Measurements from ENCODE around the gene SVEP1. TPM values are rescaled to one million over a fixed set of nuclear protein-coding genes. Genes with fewer than 3 reads are reported as not detected.
"Not testable (repeated sequence)": the region's sequence is repeated elsewhere in the genome, so short reads cannot be mapped to it uniquely, and the experiment has no call there.

The SVEP1 gene
- total RNA-seq, 1 donor from 2014 or later: 0.20 TPM

GRCh38 chr9:110382731-110383130 lies 196.8 kb downstream of the SVEP1 start:
- DNase-seq (ENCODE audit: low read depth, low spot score): no peak

- no peak for DNase-seq (ENCODE audit: low read depth, low spot score)
These were observed 208.0 kb downstream of the SVEP1 start for GRCh38 chr9:110371411-110372007.

GRCh38 chr9:110370315-110370714 lies 209.2 kb downstream of the SVEP1 start:
- no peak for DNase-seq (ENCODE audit: low read depth, low spot score)

GRCh38 chr9:110364451-110364850 lies 215.1 kb downstream of the SVEP1 start:
- no peak for DNase-seq (ENCODE audit: low read depth, low spot score)

GRCh38 chr9:110358992-110359391 lies 220.5 kb downstream of the SVEP1 start:
- not testable (repeated sequence) for DNase-seq (ENCODE audit: low read depth, low spot score)

DNA sequence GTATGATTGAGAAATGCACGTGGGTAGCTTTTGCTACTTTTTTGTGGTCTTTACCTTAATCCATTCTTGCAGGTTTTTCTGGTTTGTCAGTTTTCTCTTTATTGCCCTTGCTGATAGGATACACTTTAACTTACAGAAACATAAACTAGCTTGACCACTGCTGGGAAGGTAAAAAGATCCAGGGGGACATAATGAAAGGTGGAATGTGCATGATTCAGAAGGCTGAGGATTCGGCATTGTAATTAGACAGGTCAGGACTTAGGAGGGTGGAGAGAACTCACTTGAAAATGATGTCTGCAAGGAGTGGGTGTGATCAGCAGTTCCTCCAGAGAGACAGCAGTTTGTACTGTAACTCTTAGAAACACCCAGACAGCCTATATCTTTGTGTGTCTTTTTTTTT lies 222.0 kb downstream of the SVEP1 start:
- no peak for DNase-seq (ENCODE audit: low read depth, low spot score)

- DNase-seq (ENCODE audit: low read depth, low spot score): no peak
These were observed 222.7 kb downstream of the SVEP1 start for GRCh38 chr9:110356639-110357395.

GRCh38 chr9:110355911-110356310 lies 223.6 kb downstream of the SVEP1 start:
- no peak for DNase-seq (ENCODE audit: low read depth, low spot score)

GRCh38 chr9:110351009-110351467 lies 228.5 kb downstream of the SVEP1 start:
- no peak for DNase-seq (ENCODE audit: low read depth, low spot score)

- no peak for DNase-seq (ENCODE audit: low read depth, low spot score)
These were observed 233.2 kb downstream of the SVEP1 start for GRCh38 chr9:110346325-110346724.

DNA sequence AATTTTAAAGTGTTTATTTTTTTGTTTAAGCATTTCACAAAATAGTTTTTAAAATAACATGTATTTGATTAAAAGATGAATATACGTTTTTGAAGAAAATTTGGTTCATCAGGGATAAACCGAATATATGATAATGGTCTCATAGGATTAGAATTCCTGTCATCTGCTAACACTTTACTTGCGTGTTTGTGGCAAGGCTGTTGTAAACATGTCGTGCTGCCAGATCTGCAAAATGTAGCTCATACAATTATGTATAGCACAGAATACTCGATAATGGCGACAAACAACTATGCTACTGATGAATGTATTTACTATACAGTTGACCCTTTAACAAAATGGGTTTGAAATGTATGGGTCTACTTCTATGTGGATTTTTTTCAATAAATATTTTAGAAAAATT lies 234.7 kb downstream of the SVEP1 start:
- DNase-seq (ENCODE audit: low read depth, low spot score): no peak

- no peak for DNase-seq (ENCODE audit: low read depth, low spot score)
These were observed 236.0 kb downstream of the SVEP1 start for GRCh38 chr9:110343551-110343950.

DNA sequence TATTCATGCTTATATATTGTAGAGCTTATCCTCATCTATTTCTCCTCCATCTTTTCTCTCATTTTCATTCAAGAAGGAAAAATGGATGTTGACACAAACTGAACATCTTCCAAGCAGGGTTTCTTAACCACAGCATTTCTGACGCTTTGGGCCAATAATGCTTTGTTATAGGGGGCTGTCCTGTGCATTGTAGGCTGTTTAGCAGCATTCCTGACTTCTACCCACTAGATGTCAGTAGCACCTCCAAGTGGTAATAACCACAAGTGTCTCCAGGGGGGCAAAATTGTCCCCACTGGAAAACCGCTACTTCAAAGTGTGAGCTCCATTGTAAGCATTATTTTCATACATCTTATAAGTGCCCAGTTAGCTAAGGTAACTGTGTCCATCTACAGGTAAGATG lies 239.2 kb downstream of the SVEP1 start:
- DNase-seq (ENCODE audit: low read depth, low spot score): no peak

DNA sequence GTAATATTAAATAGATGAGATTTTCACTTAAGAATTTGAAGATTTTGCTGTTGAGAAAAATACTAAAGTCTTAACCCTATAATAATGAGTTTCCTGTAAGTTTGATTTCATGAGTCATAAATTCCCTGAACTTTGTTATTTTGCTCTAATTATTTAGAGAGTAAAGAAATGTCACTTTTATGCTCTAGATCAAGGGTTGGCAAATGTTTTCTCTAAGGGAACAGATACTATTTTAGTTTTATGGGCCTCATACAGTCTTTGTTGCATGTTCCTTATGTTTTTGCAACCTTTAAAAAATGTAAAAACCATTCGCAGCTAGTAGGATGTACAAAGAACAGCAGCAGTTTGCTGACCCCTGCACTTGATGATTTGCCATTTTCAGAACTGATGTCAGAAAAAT lies 241.4 kb downstream of the SVEP1 start:
- DNase-seq (ENCODE audit: low read depth, low spot score): no peak

- no peak for DNase-seq (ENCODE audit: low read depth, low spot score)
These were observed 241.8 kb downstream of the SVEP1 start, which contains the start of gene TXNDC8 for GRCh38 chr9:110337727-110338126. Gene TXNDC8 (minus strand): TSS chr9:110337863.

DNA sequence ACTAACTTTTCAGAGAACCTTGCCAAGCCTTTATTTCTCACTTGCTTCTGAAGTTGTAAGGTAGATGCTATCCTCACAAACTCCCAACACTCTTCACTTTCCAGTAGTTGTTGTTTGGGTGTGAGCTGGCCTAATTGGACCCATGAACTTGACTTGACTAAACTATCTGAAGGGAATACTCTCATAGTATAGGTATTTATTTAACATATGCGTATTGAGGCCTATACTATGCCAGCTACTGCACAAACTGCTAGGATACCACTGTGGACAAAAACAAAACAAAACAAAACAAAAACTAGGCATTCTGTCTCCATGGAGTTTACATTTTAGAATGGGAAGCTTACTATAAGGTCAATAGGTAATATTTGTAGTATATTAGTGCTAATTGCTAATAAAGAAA lies 243.2 kb downstream of the SVEP1 start:
- DNase-seq (ENCODE audit: low read depth, low spot score): no peak

GRCh38 chr9:110334871-110335270 lies 244.7 kb downstream of the SVEP1 start:
- no peak for DNase-seq (ENCODE audit: low read depth, low spot score)

DNA sequence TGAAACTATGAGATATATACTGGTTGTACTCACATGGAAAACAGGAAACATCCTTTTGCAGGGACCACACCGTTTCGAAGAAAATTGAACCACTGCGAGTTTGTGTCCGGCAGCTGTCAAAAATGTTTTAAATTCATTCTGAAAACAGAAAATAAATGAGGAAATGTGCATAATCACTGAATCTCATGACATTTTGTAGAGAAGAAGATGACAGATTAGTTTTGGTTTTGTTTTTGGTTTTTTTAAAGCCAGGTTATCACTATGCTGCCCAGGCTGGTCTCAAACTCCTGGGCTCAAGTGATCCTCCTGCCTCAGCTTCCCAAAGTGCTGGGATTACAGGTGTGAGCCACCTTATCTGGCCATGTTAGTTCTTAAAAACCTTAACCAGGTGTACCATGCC lies 245.4 kb downstream of the SVEP1 start:
- no peak for DNase-seq (ENCODE audit: low read depth, low spot score)

DNA sequence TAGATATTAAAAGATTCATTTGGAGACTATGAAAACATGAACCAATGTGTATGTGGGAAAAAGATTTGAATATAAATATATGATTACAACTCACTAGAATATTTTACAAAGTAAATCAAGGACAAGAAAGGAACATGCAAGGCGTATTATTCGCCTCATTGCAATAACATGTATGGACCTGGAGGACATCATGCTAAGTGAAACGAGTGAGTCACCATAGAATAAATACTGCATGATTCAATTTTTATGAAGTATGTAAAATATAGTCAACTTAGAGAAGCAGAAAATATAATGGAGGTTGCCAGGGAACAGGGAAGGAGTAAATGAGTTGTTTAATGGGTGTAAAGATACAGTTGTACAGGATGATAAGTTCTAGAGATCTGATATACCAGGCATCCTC lies 246.8 kb downstream of the SVEP1 start:
- no peak for DNase-seq (ENCODE audit: low read depth, low spot score)

GRCh38 chr9:110330484-110331105 lies 248.9 kb downstream of the SVEP1 start:
- no peak for DNase-seq (ENCODE audit: low read depth, low spot score)

DNA sequence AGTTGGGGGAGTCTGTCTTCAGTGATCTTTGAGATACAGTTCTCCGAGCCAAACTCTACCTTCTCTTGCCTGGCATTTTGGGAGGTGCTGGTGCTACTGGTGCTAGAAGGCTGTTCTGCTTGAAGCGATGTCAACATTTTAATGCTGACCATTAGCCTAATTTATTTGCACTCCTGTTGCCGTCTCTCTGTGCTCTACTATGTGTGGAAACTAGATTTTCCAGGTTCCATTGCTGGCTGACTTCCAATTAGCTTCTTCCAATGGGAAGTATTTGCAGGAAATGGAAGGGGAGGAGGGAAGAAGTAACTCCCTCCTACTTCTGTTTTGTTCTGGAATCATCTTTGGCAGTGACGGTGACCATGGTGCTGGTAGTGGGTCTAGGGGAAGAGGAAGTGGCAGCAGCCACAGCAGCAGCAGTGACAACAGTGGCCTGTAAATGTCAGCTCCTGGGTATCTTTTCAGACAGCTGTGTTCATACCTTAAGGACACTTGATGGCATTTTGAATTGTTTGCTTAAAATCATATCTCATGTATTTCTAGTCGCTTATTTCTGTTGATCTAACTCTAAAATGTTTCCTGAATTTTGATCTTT lies 249.8 kb downstream of the SVEP1 start:
- DNase-seq (ENCODE audit: low read depth, low spot score): no peak

- DNase-seq (ENCODE audit: low read depth, low spot score): no peak
These were observed 250.8 kb downstream of the SVEP1 start for GRCh38 chr9:110328763-110329162.
